Iris pigment epithelial cell (primary cell): ENCODE results near the gene CASQ2.

Experiments used
- DNase-seq: peaks from one replicate; pipeline ENCODE4 v3.0.0-alpha.2; 2011; ENCODE audit warnings: low read depth

The CASQ2 gene

GRCh38 chr1:115692224-115692623 is 76.3 kb downstream of the CASQ2 start:
- no peak for DNase-seq

- DNase-seq = no peak
Observed at GRCh38 chr1:115690972-115691371, 77.5 kb downstream of the CASQ2 start.

GRCh38 chr1:115687744-115688143 is 80.8 kb downstream of the CASQ2 start:
- no peak for DNase-seq

GRCh38 chr1:115685029-115685705 is 83.3 kb downstream of the CASQ2 start:
- DNase-seq = no peak

- no peak for DNase-seq
Observed at GRCh38 chr1:115682792-115683191, 85.7 kb downstream of the CASQ2 start.

- no peak for DNase-seq
Observed at GRCh38 chr1:115680730-115681111, 87.8 kb downstream of the CASQ2 start.

GRCh38 chr1:115679141-115679611 is 89.3 kb downstream of the CASQ2 start:
- DNase-seq = peak; percentile 77

- DNase-seq = no peak
Observed at GRCh38 chr1:115678141-115678540, 90.4 kb downstream of the CASQ2 start.

GRCh38 chr1:115677565-115677964 is 90.9 kb downstream of the CASQ2 start:
- no peak for DNase-seq

GRCh38 chr1:115677182-115677555 is 91.3 kb downstream of the CASQ2 start:
- DNase-seq = peak; percentile 27

GRCh38 chr1:115676498-115677181 is 91.9 kb downstream of the CASQ2 start:
- no peak for DNase-seq

- no peak for DNase-seq
Observed at GRCh38 chr1:115672224-115673009, 96.1 kb downstream of the CASQ2 start.

- peak; percentile 82 for DNase-seq
Observed at GRCh38 chr1:115671176-115671934, 97.2 kb downstream of the CASQ2 start.

GRCh38 chr1:115670476-115671175 is 97.9 kb downstream of the CASQ2 start:
- peak; percentile 28 for DNase-seq

GRCh38 chr1:115669886-115670285 is 98.6 kb downstream of the CASQ2 start:
- DNase-seq = peak; percentile 27

GRCh38 chr1:115669002-115669673 is 99.4 kb downstream of the CASQ2 start:
- peak; percentile 91 for DNase-seq

- DNase-seq = peak; percentile 52
Observed at GRCh38 chr1:115668579-115668978, 99.9 kb downstream of the CASQ2 start.

- DNase-seq = no peak
Observed at GRCh38 chr1:115666702-115667101, 101.8 kb downstream of the CASQ2 start.

- no peak for DNase-seq
Observed at GRCh38 chr1:115666206-115666605, 102.3 kb downstream of the CASQ2 start.

GRCh38 chr1:115665319-115666096 is 103.0 kb downstream of the CASQ2 start:
- no peak for DNase-seq
